ENCODE results near the gene COBLL1.

DNA sequence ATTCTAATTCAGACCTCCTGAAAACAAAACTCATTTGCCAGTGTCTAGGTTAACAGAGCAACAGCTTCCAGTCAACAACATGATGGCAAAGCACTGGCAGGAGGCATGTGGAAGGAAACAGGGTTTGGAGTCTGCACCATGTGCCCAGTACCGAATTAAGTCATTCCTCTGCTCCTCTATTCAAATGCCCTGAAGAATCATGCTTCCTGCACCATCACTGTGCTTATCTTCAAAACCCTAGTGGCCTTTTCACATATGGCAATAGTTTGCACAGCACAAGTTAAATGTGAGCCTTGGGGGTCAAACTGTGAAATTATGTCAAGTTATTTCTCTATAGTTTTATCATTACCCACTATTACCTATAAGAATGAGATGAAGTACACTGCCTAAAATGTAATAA is 145.0 kb downstream of the COBLL1 start:
- TF ChIP-seq POLR2AphosphoS5 (IDR thresholded peaks at IDR 0.05) = no peak
- TF ChIP-seq, protein P1, sequence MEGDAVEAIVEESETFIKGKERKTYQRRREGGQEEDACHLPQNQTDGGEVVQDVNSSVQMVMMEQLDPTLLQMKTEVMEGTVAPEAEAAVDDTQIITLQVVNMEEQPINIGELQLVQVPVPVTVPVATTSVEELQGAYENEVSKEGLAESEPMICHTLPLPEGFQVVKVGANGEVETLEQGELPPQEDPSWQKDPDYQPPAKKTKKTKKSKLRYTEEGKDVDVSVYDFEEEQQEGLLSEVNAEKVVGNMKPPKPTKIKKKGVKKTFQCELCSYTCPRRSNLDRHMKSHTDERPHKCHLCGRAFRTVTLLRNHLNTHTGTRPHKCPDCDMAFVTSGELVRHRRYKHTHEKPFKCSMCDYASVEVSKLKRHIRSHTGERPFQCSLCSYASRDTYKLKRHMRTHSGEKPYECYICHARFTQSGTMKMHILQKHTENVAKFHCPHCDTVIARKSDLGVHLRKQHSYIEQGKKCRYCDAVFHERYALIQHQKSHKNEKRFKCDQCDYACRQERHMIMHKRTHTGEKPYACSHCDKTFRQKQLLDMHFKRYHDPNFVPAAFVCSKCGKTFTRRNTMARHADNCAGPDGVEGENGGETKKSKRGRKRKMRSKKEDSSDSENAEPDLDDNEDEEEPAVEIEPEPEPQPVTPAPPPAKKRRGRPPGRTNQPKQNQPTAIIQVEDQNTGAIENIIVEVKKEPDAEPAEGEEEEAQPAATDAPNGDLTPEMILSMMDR (IDR thresholded peaks at IDR 0.05) = no peak
